ENCODE measurements around the gene NUP210. TPM values are rescaled to one million over a fixed set of nuclear protein-coding genes. Genes with fewer than 3 reads are reported as not detected.

The NUP210 gene
- total RNA-seq, 2 donors from 2014 or later = 4.4 to 4.5 TPM

DNA sequence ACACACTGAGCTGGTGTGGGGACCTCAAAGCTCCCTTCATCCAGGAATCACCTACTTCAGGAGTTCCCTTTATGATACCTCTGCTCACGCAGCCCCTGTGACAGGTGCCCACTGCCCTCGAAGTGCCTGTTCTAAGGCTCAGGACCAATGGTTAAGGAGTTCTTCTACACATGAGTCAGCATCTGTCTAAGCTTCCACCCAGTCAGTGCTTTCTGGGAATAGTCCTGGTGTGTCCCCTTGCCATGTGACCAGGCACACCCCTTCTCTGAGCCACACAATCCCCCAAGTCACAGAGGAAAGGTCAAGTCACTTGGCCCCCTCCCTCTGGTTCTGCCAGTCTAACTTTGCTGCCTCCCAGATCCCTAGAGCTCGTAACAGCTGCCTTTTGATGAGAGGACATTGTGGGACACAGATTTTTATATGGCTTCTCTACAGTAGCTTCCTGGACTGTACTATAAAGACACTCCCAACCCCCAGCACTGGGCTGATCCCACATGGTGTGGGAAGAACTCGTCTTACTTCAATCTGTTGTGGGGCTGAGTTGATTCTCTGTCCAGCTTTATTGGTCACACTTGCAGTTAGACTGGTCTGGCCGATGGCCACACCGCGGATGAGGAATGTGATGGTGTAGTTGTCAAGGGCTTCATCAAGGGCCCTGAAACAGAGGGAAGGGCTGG lies 78.8 kb downstream of the NUP210 start:
- no peak for DNase-seq (ENCODE audit: low spot score)
- Histone ChIP-seq H3K27me3 (no peaks in the 10 kb centered on the region), H3K4me3 (no peak overlapping the region), H3K9me3 (no peaks in the 10 kb centered on the region), H3K4me1 (no peaks in the 10 kb centered on the region), H3K36me3 (no peaks in the 10 kb centered on the region), H3K27ac (no peak overlapping the region)
- TF ChIP-seq CTCF (IDR thresholded peaks at IDR 0.05) = no peak

DNA sequence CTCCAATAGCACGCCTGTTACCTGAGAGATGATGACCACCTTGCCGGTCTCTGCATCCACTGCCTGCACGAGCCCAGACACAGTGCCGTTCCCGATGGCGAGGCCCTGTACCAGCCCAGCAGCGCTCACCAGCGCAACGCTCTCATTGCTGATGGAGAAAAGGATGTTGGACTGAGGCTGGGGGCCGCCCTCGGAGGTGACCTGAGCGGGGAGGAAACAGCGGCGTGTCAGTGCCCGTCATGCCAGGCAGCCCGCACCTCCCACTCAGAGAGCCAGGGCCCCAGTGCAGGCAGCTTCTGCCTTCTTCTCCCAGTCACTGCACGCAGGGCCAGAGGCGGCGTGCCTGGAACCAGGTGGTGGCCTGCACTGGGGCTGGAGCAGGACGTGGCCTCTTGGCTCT lies 80.3 kb downstream of the NUP210 start:
- no peak for TF ChIP-seq CTCF (IDR thresholded peaks at IDR 0.05)
- H3K27ac ChIP-seq = no peak overlapping the region
- no peaks in the 10 kb centered on the region for H3K9me3 ChIP-seq
- no peak overlapping the region for H3K4me3 ChIP-seq
- H3K27me3 ChIP-seq = no peaks in the 10 kb centered on the region
- no peak for DNase-seq (ENCODE audit: low spot score)
- no peaks in the 10 kb centered on the region for H3K4me1 ChIP-seq
- H3K36me3 ChIP-seq = no peaks in the 10 kb centered on the region

- no peaks in the 10 kb centered on the region for H3K9me3 ChIP-seq
- no peak for TF ChIP-seq CTCF (IDR thresholded peaks at IDR 0.05)
- H3K4me1 ChIP-seq = no peaks in the 10 kb centered on the region
- no peaks in the 10 kb centered on the region for H3K27me3 ChIP-seq
- no peak overlapping the region for H3K27ac ChIP-seq
- H3K4me3 ChIP-seq = no peak overlapping the region
- no peaks in the 10 kb centered on the region for H3K36me3 ChIP-seq
- DNase-seq (ENCODE audit: low spot score) = no peak
Measured at GRCh38 chr3:13338996-13339395, 81.1 kb downstream of the NUP210 start.

DNA sequence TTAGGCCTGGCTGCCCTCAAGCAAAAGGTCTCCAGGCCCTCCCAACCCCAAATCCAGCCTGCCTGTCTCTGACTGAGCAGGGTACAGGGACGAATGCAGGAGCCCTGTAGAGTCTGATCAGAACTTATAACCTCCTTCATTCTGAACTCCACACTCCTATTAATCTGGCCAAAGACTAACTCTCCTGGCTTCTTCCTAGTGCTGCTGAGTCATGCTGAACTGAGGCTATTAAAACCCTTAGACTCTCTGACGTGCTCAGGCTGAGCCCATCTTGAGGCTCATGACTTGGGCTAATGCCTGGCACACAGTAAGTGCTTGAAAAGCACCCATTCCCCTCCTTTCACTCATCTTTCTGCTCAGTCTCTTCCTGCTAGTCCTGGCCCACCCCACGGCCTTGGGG lies 81.9 kb downstream of the NUP210 start:
- Histone ChIP-seq H3K4me1 (no peaks in the 10 kb centered on the region), H3K4me3 (no peak overlapping the region), H3K9me3 (no peaks in the 10 kb centered on the region), H3K36me3 (no peaks in the 10 kb centered on the region), H3K27me3 (no peaks in the 10 kb centered on the region), H3K27ac (no peak overlapping the region)
- DNase-seq (ENCODE audit: low spot score) = no peak
- TF ChIP-seq CTCF (IDR thresholded peaks at IDR 0.05) = no peak

- no peaks in the 10 kb centered on the region for H3K4me1 ChIP-seq
- H3K27ac ChIP-seq = no peak overlapping the region
- H3K27me3 ChIP-seq = no peaks in the 10 kb centered on the region
- H3K36me3 ChIP-seq = no peaks in the 10 kb centered on the region
- no peak overlapping the region for H3K4me3 ChIP-seq
- TF ChIP-seq CTCF (IDR thresholded peaks at IDR 0.05) = no peak
- no peaks in the 10 kb centered on the region for H3K9me3 ChIP-seq
- DNase-seq (ENCODE audit: low spot score) = no peak
Measured at GRCh38 chr3:13336592-13336991, 83.5 kb downstream of the NUP210 start.

DNA sequence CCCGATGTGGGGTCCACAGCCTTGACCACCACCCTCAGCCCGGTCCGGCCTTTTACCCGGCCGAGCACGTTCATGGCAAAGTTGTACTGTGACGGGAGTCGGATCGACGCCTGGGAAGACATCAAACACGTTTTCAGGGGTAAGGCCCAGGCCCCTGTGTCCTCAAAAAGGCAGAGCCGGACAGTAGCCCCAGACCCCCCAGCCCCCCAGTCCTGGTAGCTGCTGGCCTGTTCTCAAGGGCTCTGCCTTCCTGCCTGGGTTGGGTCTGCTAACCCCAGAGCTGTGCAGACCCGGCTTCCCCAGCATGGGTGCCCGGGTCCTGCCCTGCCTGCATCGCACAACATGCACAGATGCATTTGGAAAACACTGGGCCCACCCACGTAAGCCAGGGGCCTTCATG lies 84.6 kb downstream of the NUP210 start:
- Histone ChIP-seq H3K4me3 (no peak overlapping the region), H3K9me3 (no peaks in the 10 kb centered on the region), H3K27ac (no peak overlapping the region), H3K4me1 (no peaks in the 10 kb centered on the region), H3K36me3 (no peaks in the 10 kb centered on the region), H3K27me3 (no peaks in the 10 kb centered on the region)
- DNase-seq (ENCODE audit: low spot score) = no peak
- no peak for TF ChIP-seq CTCF (IDR thresholded peaks at IDR 0.05)

Measured in right atrium auricular region (tissue), 2 donors.